NCI-H128 (cell line): ENCODE results near the gene NFATC1.

Source experiments
- DNase-seq: peaks from one replicate; lab custom pipeline; 2025; ENCODE audit not compliant: unreplicated experiment; lab: John Stamatoyannopoulos, UW

Gene NFATC1

GRCh38 chr18:79568543-79569205, 172.9 kb downstream of the NFATC1 start:
- DNase-seq = no peak

- no peak for DNase-seq
Observed at GRCh38 chr18:79569720-79570119, 174.0 kb downstream of the NFATC1 start.

- no peak for DNase-seq
Observed at GRCh38 chr18:79570266-79571201, 174.8 kb downstream of the NFATC1 start.

DNA sequence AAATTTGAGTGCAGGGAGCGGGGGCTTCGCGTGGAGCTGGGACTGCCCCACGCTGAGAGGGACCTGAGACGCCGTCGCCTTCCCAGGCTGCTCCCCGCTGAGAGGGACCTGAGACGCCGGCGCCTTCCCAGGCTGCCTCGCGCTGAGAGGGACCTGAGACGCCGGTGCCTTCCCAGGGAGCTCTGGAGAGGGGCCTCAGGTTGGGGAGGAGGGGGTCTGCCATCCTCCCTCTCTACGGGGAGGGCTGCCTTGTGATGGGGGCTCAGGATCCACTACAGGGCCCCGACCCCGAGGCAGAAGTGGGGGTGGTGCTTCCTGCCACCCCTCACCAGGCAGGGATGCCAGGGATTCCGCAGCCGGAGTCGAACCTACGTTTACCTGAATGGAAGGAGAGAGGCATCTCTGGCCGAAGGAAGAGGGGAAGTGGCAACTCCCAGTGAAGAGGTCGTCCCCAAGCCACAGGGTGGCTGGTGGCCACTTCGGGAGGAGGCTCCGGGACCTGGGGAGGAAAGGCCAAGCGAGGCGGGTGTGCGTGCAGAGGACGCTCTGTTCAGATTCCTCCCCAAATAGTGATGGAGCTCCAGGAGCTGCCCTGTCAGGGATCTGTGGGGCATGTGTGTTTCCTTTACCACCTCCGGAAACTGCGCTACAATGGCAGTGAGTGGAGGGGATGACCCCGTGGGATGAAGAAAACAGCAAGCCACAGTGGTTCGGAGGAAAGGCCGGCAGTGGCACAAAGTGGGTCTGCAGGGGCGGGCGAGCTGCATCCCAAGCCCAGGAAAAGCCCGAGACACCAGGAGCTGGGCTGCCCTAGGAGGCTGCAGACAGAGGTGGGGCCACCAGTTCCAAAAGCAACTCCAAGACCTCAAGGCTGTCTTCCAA, 175.7 kb downstream of the NFATC1 start:
- DNase-seq = no peak

GRCh38 chr18:79572093-79572780, 176.5 kb downstream of the NFATC1 start:
- DNase-seq = no peak

DNA sequence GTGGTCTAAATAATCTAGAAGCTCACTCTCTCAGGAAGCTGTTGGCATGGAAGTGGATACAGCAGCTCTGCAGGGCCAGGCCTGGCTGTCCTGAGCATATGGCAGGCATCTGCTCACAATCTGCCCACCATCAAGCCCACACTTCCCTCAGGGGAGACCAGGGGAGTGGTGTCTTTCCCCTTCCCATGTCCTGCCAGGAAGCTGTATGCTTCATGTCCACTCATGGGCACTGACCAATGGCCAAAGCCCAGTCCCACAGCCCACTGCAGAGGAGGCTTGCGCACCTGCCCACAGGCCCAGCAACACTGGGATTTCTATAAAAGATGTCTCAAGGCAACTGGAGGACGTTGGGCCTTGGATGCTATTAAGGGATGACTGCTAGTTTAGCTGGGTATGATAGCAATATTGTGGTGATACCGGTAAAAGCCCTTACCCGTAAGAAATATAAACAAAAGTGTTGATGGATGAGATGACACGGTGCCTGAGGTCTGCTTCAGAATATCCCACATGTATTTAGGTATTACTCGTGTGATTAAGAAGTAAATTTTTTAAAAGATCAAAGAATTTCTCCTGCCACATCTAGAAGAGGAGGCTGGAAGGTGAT, 177.2 kb downstream of the NFATC1 start:
- DNase-seq = no peak

DNA sequence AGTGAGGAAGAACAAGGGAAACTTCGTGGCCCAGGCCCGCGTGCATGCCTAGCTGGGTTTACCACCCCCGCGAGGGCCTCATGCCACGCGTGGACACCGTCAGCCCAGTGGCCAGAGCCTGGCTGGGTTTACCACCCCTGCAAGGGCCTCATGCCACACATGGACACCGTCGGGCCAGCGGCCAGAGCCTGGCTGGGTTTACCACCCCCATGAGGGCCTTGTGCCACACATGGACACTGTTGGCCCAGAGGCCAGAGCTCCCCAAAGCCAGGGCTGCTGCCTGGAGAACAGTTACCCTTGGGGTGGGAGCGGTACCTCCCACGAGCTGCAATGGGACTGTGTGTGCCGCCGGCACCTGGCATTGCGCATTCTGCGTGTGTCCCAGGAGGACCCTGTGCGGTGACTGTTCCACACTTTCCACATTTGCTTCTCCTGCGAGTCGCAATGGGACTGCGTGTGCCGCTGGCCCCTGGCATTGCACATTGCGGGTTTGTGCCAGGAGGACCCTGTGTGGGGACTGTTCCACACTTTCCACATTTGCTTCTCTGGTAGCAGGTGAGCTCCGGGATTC, 178.3 kb downstream of the NFATC1 start:
- DNase-seq = no peak

DNA sequence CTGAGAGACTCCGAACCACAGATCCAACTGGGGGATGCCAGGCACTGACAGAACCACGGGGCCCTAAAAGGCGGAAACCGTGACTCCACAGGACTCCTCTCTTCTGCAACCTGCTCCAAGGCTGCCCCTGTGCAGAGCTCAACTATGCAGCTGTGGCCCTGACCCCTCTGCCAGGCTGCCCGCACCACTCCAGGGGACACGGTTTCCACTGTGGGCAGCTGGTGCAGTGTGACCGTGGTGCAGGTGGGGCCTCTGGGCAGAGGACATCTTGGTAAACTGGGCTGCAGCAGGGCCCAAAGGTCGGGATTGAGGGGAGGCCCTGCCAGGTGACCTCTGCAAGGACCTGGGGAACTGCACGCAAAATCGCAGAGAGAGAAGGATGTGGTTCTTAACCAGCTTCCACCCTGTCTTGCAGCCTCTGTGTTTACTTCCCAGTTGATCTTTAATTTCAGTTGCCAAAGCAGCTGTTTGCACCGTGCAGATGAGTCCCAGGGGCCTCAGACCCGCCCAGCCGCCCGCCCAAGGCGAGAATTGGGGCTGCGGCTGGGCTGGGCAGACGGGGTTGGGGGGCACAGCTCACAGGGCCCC, 179.3 kb downstream of the NFATC1 start:
- no peak for DNase-seq

DNA sequence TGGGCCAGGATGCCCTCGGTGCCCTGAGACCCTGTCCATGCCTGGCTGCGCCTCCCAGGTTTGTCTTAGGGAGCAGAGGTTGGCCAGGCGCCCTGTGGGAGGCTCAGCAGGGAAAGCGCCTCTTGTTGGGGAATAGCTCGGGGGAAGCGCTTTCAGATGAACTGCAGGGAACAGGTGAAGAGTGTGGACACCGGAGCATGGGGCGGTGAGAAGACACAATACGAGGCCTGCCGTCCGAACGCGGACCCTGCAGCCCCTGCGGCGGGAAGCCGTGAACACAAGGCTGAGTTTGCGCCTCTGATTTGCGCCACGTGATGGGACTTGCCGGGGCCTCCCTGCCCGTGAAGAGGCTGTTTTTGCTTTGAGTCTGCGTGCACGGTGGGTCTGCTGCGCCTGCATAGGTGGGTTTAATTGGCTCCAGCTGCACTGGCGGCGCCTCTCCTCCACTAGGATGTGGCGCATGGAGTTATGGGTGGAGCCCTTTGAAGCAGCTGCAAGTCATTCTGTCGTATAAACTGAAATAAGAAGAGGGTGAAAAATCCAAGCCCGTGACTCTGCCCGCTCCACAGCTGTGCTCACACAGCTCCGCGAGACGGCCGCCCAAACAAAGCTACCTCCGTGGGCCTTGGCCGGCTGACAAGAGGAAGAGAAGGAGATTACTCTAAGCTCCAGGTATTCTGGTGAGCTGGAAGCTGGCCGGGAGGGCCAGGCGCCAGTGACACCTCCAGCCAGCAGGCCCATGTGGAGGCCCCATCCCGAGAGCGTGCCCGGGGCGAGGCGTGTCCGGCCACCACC, 180.4 kb downstream of the NFATC1 start:
- peak; percentile 42 for DNase-seq

DNA sequence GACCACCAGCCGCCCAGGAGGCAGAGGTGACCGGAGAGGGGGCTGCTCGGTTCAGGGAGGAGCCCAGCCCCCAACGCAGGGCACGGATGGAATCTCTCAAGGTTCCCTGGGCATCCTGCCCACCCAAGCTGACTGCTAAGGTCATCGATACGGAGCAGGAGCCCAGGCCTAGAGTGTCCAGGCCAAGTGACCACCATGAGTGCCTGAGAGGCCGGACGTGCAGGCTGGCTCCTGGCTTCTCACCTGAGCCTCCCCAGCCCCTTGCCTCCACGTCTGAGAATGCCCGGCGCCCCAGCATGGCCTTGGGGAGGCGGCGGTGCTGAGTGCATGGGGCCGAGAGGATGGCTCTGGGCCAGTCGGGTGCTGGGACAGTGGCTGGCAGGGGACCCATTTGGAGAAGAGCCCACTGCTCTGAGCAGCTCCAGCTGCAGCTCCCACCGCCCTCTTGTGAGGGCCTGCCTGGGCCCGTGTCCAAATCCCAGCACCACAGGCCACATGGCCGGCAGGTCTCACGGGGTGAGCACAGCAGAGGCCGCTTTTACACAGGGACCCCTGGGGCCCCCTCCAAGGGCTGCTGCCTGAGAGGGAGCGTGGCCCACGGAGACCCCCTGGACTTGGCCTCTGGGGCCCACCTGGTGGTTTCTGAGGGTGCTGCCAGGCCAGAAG, 181.1 kb downstream of the NFATC1 start:
- no peak for DNase-seq

DNA sequence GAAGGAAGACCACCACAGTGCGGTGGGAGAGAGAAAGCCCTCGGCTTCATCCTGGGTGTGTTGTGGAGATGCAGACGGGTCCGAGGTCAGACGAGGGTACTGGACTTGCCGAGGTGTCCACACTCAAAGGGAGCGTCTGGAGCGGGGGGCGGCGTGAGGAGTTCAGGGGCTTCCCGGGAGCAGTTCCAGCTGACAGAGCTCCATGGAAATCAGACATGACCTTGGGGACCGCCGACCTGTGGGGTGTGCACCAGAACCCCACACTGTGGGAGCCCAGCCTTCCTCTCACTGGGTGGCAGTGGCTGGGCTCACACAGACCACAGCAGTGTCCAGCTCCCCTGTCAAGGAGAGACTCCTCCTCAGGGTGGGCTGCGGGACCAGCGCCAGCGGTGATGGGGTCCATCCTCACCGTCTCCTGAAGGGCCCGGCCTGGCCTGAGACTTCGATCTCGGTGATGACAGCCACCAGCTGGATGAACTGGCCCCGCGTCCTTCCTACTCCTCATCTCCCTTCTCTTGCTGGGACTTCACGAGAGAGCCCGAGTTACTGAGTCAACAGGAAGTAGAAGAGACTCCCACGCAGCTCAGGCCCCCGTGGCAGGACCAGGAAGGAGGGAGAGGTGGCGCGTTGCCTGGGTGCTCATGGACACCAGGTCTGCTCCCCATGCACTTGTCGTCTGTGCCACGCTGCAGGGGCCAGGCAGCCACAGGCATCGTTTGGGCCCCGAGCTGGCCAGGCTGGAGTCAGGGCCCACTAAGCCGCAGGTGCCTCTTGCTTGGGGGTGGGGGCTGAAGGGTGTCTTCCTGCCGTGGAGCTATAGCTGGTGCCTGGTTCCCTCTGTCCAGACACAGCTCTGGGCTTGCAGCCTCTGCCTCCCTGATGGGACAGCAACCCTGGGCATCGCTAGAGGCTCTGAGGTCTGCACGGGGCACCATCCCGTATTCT, 182.0 kb downstream of the NFATC1 start:
- no peak for DNase-seq

DNA sequence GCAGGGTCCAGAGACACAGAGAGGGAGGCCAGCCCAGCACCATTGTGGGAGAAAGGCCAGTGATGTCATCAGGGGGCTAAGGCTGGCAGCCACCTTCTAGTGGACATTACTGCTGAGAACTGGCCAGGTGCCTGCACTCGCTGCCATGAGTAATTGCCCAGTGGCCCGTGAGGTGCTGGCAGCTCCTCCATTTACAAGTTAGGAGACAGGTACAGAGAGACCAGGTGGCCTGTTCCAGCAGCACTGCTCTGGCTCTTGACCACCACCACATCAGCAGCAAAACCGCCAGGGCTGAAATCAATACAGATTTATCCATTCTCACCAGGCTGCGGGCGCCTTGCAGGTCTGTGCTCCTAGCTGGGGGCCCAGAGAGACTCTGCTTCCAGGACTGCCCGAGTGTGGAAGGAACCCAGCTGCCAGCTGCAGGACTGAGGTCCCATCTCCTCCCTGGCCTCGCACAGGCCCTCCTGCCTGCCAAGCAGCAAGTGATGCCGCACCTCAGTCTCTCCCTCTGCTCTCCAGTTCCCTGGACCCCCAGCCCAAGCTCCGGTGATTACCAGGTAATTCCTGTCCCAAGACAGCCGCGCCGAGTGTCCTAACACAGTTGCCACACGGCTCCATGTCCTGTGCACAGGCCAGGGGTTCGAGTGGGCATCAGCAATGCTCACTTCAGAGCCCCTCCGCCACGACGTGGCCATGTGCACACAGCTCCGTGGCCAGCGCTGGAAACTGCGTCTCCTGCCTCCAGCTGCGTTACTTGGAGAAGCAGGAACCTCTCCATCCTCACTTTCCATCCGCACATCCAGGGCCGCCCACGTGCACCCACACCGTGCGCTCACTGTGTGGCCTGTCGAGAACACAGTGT, 182.9 kb downstream of the NFATC1 start:
- no peak for DNase-seq
